Erythroblast (primary cell): ENCODE data around the gene ACAA2.

ENCODE experiments used
- DNase-seq, 2 experiments: peaks; one replicate each; lab custom pipeline; 2025; lab: John Stamatoyannopoulos, UW
- GATA1 ChIP-seq: IDR thresholded peaks from 2 replicates; pipeline ENCODE4 v1.6.1; 2011; ENCODE audit warnings: low read depth, mild to moderate bottlenecking, control low read depth, low read length, moderate library complexity
- POLR2A ChIP-seq: IDR thresholded peaks from 2 replicates; pipeline ENCODE4 v1.6.1; 2011; ENCODE audit warnings: mild to moderate bottlenecking, low read length

ACAA2 gene

DNA sequence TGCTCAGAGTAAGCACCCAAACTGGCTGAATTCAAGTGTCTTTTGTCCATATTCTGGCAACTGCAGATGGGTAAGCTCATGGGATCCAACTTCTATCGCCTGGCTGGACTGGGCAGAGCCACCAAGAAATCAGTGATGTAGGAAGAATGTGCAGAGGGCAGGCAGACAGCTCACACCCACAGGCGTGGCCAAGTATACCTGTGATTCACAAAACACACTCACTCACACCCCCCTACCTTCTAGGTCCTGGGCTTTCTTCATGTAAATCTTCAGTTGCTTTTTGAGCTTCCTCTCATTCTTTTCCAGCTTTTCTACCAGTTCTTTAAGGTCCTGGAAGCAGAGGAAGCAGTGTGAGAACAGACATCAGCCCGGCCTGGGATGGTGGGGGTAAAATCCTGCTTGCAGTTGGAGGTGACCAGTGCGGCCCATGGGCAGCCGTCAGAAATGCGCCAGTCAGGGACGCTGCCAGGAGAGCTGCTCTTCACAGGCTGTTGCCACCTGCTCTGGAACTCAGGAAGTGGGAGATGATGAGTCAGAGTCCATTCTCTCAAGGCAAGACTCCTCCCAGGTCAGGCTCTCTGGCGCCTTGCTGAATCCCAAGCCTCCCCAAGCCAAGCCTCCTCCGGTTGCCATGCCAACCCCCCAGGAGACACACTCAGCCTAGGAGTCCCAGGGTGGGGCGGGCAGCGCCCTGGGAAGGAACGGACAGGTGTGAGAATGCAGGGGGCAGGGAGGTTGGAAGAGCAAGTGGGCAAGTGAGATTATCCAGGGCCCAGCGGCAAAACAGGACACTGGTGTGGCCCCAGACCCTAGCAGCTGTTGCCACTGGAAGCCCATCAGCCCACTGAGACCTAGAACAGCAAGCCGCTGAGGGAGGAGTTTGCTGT is 36.2 kb upstream of the ACAA2 start:
- TF ChIP-seq POLR2A (no peak), GATA1 (no peak)
- DNase-seq, result no peak

DNA sequence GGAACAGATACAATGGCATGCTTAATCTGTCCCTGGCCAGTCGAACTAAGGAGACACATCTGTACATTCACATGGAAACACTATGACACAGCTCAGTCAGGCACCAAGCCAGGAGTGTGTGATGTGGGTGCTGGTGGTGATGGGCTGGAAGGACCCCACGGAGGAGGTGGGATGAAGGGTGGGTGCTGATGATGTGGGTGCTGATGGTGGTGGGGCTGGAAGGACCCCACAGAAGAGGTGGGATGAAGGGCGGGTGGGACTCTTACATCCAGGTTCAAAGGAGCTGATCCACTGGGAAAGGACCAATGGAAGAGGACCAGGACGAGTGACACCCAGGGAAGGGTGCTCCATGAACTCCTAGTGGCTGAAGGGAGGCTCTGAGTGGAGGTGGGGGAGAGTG is 34.8 kb upstream of the ACAA2 start:
- TF ChIP-seq GATA1 (no peak), POLR2A (no peak)
- DNase-seq, result no peak

GRCh38 chr18:49847524-49847923 is 34.2 kb upstream of the ACAA2 start:
- TF ChIP-seq POLR2A, result no peak
- no peak for DNase-seq

DNA sequence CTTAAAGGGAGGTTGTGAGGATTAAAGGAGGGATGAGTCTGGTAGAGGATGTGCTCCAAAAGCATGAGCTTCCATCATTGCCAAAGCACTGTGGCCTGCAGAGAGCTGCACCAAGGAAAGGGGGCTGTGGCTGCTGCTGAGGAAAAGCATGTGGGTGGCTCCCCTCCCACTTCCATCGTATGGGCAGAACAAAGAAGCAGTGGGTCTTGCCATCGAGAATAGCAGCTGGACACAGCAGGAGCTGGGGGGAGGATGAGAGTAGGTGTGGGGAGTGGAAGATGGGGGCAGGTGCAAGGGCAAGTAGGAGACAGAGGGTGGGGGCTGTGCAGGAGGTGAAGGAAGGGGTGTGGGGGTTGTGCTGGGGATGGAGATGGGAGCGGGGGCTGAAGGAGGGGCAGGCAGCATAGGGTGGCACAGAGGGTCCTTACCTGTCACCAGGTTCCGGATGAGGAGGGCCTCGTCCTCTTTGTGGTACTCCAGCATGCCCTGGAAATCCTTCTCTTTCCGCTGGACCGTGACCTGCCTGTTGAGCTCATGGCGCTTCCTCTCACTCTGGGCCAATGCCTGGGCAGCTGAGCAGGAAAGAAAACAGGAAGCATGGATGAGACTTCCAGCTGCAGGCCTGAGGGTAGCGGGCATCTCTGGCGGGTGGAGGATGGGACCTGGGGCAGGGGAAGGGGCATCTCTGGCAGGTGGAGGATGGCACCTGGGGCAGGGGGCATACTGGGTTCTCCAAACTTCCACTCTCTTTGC is 33.6 kb upstream of the ACAA2 start:
- TF ChIP-seq POLR2A (no peak), GATA1 (no peak)
- DNase-seq, result no peak

DNA sequence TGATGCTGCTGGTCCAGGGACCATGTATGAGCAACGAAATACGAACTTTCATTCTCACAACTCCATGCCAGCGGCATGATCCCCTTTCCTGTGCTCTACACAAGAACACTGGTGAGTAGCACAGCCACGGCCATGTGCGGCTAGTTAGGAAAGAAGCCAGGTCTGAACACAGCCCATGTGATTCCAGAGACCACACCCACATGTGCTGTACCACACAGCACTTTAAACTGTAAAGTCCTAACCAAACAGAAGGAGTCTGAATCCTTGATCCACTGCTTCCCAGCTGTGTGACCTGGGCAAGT is 33.0 kb upstream of the ACAA2 start:
- no peak for DNase-seq
- TF ChIP-seq POLR2A (no peak), GATA1 (no peak)

GRCh38 chr18:49845629-49846360 is 32.5 kb upstream of the ACAA2 start:
- DNase-seq, result no peak
- no peak for TF ChIP-seq GATA1
- TF ChIP-seq POLR2A, result no peak

GRCh38 chr18:49844903-49845302 is 31.6 kb upstream of the ACAA2 start:
- no peak for DNase-seq
- TF ChIP-seq GATA1 (no peak), POLR2A (no peak)

DNA sequence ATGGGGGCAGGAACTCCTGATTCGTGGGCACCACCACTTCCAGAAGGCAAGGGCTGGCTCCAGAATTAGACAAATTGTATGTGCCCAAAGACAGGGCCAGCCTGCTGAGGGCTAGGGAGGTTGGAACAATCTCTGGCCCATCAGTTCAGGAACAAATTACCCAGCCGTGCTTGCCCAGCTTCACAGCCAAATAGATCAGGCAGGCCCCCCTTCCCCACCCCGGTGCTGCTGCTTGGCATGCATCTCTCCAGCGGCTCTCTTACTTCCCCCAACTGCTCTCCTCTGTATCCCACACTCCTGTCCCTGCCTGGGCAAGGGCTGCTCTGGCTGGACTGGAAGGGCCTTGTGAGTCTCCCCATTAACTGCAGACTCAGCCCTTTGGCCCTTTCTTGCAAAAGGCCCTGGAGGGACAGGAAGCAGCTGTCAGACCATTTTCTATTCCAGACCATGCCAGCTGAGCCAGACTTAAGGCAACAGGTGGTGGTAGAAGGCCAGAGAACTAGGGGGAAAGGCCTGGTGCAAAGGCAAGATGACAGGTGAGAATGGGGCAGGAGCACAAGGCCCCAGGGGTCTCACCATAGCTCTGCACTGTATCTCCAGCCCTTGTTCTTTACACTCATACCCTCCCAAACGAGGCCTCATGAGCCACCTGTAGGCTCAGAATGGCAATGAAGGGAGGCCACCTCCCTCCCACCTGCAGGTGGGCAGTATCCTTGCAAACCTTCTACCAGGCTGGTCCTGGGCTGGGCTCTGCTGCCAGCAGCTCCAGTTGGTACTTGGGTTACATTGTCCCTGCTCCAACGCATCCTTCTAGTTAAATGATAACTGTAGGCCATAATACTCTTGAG is 30.7 kb upstream of the ACAA2 start:
- TF ChIP-seq GATA1 (no peak), POLR2A (no peak)
- DNase-seq, result no peak

GRCh38 chr18:49843131-49843530 is 29.8 kb upstream of the ACAA2 start:
- no peak for TF ChIP-seq POLR2A
- no peak for DNase-seq

GRCh38 chr18:49842656-49843055 is 29.3 kb upstream of the ACAA2 start:
- TF ChIP-seq GATA1 (no peak), POLR2A (no peak)
- no peak for DNase-seq

GRCh38 chr18:49841236-49842217 is 28.2 kb upstream of the ACAA2 start:
- no peak for DNase-seq
- TF ChIP-seq POLR2A (no peak), GATA1 (no peak)

GRCh38 chr18:49839012-49839411 is 25.7 kb upstream of the ACAA2 start:
- TF ChIP-seq GATA1 (no peak), POLR2A (no peak)
- DNase-seq, result no peak
